Endothelial cell of umbilical vein (primary cell): ENCODE data around the gene CCDC121. TPM values are rescaled to one million over a fixed set of nuclear protein-coding genes. Genes with fewer than 3 reads are reported as not detected.

Source experiments
- BruUV-seq: library from RNA; stranded (reverse); fragments of 400-500 nt; replicated peaks from 2 replicates; lab custom pipeline; 2021; lab: Mats Ljungman, UMichigan
- CTCF ChIA-PET: fragments of 300-600, 350-600 bp; sonication (Branson Sonifier 250); formaldehyde crosslinking; loops from one replicate; lab custom pipeline; 2021; ENCODE audit warnings: antibody characterized with exemption, inconsistent platforms; lab: Charles Lee
- POLR2A ChIA-PET: fragments of 300-600, 350-600 bp; sonication (Branson Sonifier 250); formaldehyde crosslinking; loops from one replicate; lab custom pipeline; 2021; ENCODE audit warnings: antibody characterized with exemption, inconsistent platforms; lab: Charles Lee
- DNase-seq: peaks from one replicate; pipeline ENCODE4 v3.0.0-alpha.2; 2011; ENCODE audit warnings: low read depth, low spot score
- FAIRE-seq: peaks from 2 replicates; lab custom pipeline; 2011; peaks lifted over from hg19 to GRCh38; lab: Jason Lieb, UNC
- H2AFZ ChIP-seq: 2 replicates; pipeline ENCODE4 v1.6.0; 2012; ENCODE audit warnings: low read depth, low read length, control low read depth, inconsistent platforms
- H3K27ac ChIP-seq: 2 replicates; pipeline ENCODE4 v1.5.1; 2011; ENCODE audit warnings: low read depth, mild to moderate bottlenecking, control low read depth, low read length, moderate library complexity; ENCODE audit not compliant: insufficient read depth
- H3K27me3 ChIP-seq, 2 experiments: 2 replicates each; pipeline versions ENCODE4 v1.6.0 to v1.6.1; 2011; ENCODE audit warnings: low read length in 2 of 2, mixed read lengths in 1 of 2; ENCODE audit not compliant: control insufficient read depth in 2 of 2, insufficient read depth in 2 of 2
- H3K36me3 ChIP-seq, 2 experiments: 2 replicates in 1 of 2; 3 replicates in 1 of 2; pipeline ENCODE4 v1.5.1; 2011; ENCODE audit warnings: low read length in 2 of 2, mild to moderate bottlenecking in 1 of 2, moderate library complexity in 1 of 2; ENCODE audit not compliant: control insufficient read depth in 2 of 2, insufficient read depth in 2 of 2; ENCODE audit errors: extremely low read depth in 1 of 2
- H3K4me1 ChIP-seq: 3 replicates; pipeline ENCODE4 v1.5.1; 2011; ENCODE audit warnings: mild to moderate bottlenecking, low read length; ENCODE audit not compliant: control insufficient read depth, insufficient read depth; ENCODE audit errors: extremely low read depth
- H3K4me2 ChIP-seq: 2 replicates; pipeline ENCODE4 v1.6.1; 2011; ENCODE audit warnings: low read length, control low read depth, mixed read lengths; ENCODE audit not compliant: insufficient read depth
- H3K4me3 ChIP-seq, 3 experiments: fragments of 200-600 bp in 1 of 3; sonication (generic), shearing (Covaris generic) in 1 of 3; replicated peaks in 1 of 3; 2 replicates each; pipeline ENCODE4 v1.5.1; 2011 to 2016; ENCODE audit warnings: control low read depth in 3 of 3, low read length in 3 of 3, mild to moderate bottlenecking in 2 of 3, inconsistent platforms in 1 of 3, low read depth in 1 of 3, moderate library complexity in 1 of 3; ENCODE audit not compliant: insufficient read depth in 1 of 3
- H3K79me2 ChIP-seq: 2 replicates; pipeline ENCODE4 v1.6.0; 2012; ENCODE audit warnings: low read length, inconsistent platforms; ENCODE audit not compliant: control insufficient read depth, insufficient read depth
- H3K9ac ChIP-seq: replicated peaks from 2 replicates; pipeline ENCODE3; 2011; ENCODE audit warnings: low read length, control low read depth; ENCODE audit not compliant: insufficient read depth; ENCODE audit errors: extremely low read depth
- H3K9me1 ChIP-seq: replicated peaks from 3 replicates; pipeline ENCODE4 v1.6.0; 2011; ENCODE audit warnings: mild to moderate bottlenecking, low read length; ENCODE audit not compliant: control insufficient read depth, insufficient read depth; ENCODE audit errors: extremely low read depth
- H3K9me3 ChIP-seq: replicated peaks from 2 replicates; pipeline ENCODE4 v1.5.1; 2012; ENCODE audit warnings: low read length, inconsistent platforms; ENCODE audit not compliant: control insufficient read depth, insufficient read depth
- H4K20me1 ChIP-seq: replicated peaks from 2 replicates; pipeline ENCODE3; 2011; ENCODE audit warnings: mild to moderate bottlenecking, low read length; ENCODE audit not compliant: control insufficient read depth, insufficient read depth; ENCODE audit errors: extremely low read depth
- EZH2 ChIP-seq: IDR thresholded peaks from 2 replicates; pipeline ENCODE4 v1.6.1; 2012; ENCODE audit warnings: borderline replicate concordance, low read depth, mild to moderate bottlenecking, moderate library complexity, low read length, inconsistent platforms; ENCODE audit not compliant: severe bottlenecking
- JUN ChIP-seq: IDR thresholded peaks from 2 replicates; pipeline ENCODE4 v1.6.1; 2011; ENCODE audit warnings: borderline replicate concordance, low read depth; ENCODE audit not compliant: insufficient read length, insufficient read depth
- MAX ChIP-seq: IDR thresholded peaks from 2 replicates; pipeline ENCODE4 v1.6.1; 2011; ENCODE audit not compliant: insufficient read depth, insufficient read length
- MYC ChIP-seq: IDR thresholded peaks from one replicate; pipeline ENCODE4 v1.6.1; 2011; ENCODE audit warnings: mild to moderate bottlenecking, low read depth, low read length
- POLR2A ChIP-seq: IDR thresholded peaks from 2 replicates; pipeline ENCODE4 v1.6.1; 2012; ENCODE audit warnings: low read depth, mild to moderate bottlenecking, control low read depth, low read length
- POLR2AphosphoS5 ChIP-seq: IDR thresholded peaks from 2 replicates; pipeline ENCODE4 v1.6.1; 2012; ENCODE audit warnings: low read depth, mild to moderate bottlenecking, control low read depth, low read length, moderate library complexity; ENCODE audit not compliant: insufficient read depth
- dilution Hi-C: fragments of 300-500 bp; cut with MboI; formaldehyde crosslinking; loops from one replicate; pipeline ENCODE4 v1.15.0; 2019; ENCODE audit warnings: low sequenced_read_pairs; ENCODE audit not compliant: extremely low pct_ligation_motif_present
- intact Hi-C: fragments of 100-400 bp; cut with micrococcal nuclease; formaldehyde crosslinking; loops from one replicate; pipeline ENCODE4 v1.10.0; 2022
- polyA plus RNA-seq, 4 experiments: library from polyadenylated mRNA; depleted of rRNA in 3 of 4; stranded (reverse) in 3 of 4; unstranded in 1 of 4; fragments of >200 nt; gene quantifications; 2 replicates each; pipeline versions ENCODE4 v1.2.1 to v1.2.3, GENCODE V29; 2011 to 2012; ENCODE audit warnings: missing spikeins in 1 of 4
- total RNA-seq: library from RNA; stranded (reverse); gene quantifications from 2 replicates; pipeline ENCODE4 v1.2.3, GENCODE V29; 2021
- TF ChIP-seq, protein P1 (sequence below), 2 donors: IDR thresholded peaks; 1 replicate in 1 of 2; 2 replicates in 1 of 2; pipeline ENCODE4 v1.5.1; 2011; ENCODE audit warnings: low read length in 2 of 2, mild to moderate bottlenecking in 2 of 2, moderate library complexity in 2 of 2, control low read depth in 1 of 2, inconsistent platforms in 1 of 2, low read depth in 1 of 2; ENCODE audit not compliant: insufficient read depth in 1 of 2; ENCODE audit errors: extremely low read depth in 1 of 2

CCDC121 gene
- total and polyA plus RNA-seq, 2 donors (not counting 3 experiments of a cell fraction or from before 2014, with no cell fraction given), result 0.92 to 3.3 TPM

DNA sequence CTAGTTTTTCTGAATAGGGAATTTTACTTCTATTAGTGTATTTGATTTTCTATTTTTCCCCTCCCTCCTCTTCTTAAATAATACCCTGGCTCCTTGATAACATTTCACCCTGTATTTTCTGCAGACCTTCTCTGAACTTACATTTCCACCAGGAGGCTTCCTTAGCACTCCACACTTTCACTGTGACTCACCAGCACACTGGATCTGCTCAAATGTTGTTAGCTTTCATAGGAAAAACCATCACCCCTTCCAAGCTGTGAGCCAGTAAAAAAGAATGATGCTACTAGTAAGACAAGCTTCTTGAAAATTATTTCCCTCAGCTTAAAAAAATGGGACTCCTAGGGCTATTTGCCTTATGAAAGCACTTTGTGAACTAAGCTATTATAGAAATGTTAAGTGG lies 18.5 kb upstream of the CCDC121 start:
- intact Hi-C loops (no loop called here), dilution Hi-C loops (no loop called here)
- Histone ChIP-seq H3K79me2 (no peaks in the 10 kb centered on the region), H3K4me2 (no peak overlapping the region), H3K4me1 (peaks cover under 1% of the 10 kb centered on the region), H2AFZ (no peak overlapping the region), H4K20me1 (no peaks in the 10 kb centered on the region), H3K27me3 (no peaks in the 10 kb centered on the region), H3K9me3 (no peaks in the 10 kb centered on the region), H3K36me3 (peaks cover 15 to 19% of the 10 kb centered on the region in 2 experiments), H3K27ac (no peak overlapping the region), H3K9ac (no peak overlapping the region), H3K4me3 (no peak overlapping the region), H3K9me1 (no peaks in the 10 kb centered on the region)
- ChIA-PET POLR2A (no interaction called here), CTCF (interaction anchor here (1.4 to 2.6 kb wide), 2 partner anchors 14 to 36 kb away, joined by 3 to 10 read pairs; no protein-coding TSS in a partner anchor)
- BruUV-seq, result no TSS peak
- TF ChIP-seq POLR2A, result no peak
- TF ChIP-seq, protein P1, sequence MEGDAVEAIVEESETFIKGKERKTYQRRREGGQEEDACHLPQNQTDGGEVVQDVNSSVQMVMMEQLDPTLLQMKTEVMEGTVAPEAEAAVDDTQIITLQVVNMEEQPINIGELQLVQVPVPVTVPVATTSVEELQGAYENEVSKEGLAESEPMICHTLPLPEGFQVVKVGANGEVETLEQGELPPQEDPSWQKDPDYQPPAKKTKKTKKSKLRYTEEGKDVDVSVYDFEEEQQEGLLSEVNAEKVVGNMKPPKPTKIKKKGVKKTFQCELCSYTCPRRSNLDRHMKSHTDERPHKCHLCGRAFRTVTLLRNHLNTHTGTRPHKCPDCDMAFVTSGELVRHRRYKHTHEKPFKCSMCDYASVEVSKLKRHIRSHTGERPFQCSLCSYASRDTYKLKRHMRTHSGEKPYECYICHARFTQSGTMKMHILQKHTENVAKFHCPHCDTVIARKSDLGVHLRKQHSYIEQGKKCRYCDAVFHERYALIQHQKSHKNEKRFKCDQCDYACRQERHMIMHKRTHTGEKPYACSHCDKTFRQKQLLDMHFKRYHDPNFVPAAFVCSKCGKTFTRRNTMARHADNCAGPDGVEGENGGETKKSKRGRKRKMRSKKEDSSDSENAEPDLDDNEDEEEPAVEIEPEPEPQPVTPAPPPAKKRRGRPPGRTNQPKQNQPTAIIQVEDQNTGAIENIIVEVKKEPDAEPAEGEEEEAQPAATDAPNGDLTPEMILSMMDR (IDR thresholded peaks at IDR 0.05; ENCODE audit: extremely low read depth in 1 of 2, insufficient read depth in 1 of 2, low read depth in 1 of 2, low read length in 2 of 2), result no peak
- TF ChIP-seq JUN, result no peak
- no peak for FAIRE-seq
- DNase-seq, result no peak

DNA sequence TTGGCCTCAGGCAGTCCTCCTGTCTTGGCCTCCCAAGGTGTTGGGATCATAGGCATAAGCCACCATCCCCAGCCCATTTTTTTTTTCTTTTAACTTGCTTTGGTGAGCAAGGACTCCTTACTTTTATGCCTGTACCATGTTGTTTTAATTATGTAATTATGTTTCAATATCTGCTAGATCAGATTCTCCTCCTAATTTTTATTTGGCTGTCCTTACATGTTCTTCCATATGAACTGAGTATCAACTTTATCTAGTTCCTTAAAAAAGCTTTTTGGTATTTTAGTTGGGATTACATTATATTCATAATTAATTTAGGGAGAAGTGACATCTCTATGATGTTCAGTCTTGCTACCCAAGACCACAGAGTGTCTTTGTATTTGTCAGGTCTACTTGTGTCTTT lies 16.4 kb upstream of the CCDC121 start:
- POLR2A ChIA-PET, result interaction anchor here (0.7 kb wide), 1 partner anchor 206 kb away, joined by 3 read pairs; no protein-coding TSS in a partner anchor
- FAIRE-seq, result no peak
- Histone ChIP-seq H4K20me1 (no peaks in the 10 kb centered on the region), H3K9me1 (no peaks in the 10 kb centered on the region), H3K4me2 (no peak overlapping the region), H3K4me1 (no peaks in the 10 kb centered on the region), H3K9ac (no peak overlapping the region), H2AFZ (no peak overlapping the region), H3K27ac (no peak overlapping the region), H3K9me3 (no peaks in the 10 kb centered on the region), H3K4me3 (no peak overlapping the region), H3K79me2 (no peaks in the 10 kb centered on the region), H3K36me3 (peaks cover 13 to 14% of the 10 kb centered on the region in 2 experiments), H3K27me3 (no peaks in the 10 kb centered on the region)
- DNase-seq, result no peak
- intact Hi-C loops, result no loop called here
- CTCF ChIA-PET, result interaction anchor here (1.2 to 2.6 kb wide), 2 partner anchors 38 to 183 kb away, joined by 3 to 10 read pairs; no protein-coding TSS in a partner anchor
- no TSS peak for BruUV-seq
- dilution Hi-C loops, result no loop called here
- no peak for TF ChIP-seq POLR2A
- TF ChIP-seq MYC, result no peak
- no peak for TF ChIP-seq EZH2
- TF ChIP-seq, protein P1 (IDR thresholded peaks at IDR 0.05; ENCODE audit: extremely low read depth in 1 of 2, insufficient read depth in 1 of 2, low read depth in 1 of 2, low read length in 2 of 2), result no peak
- TF ChIP-seq POLR2AphosphoS5, result no peak
- no peak for TF ChIP-seq MAX
- TF ChIP-seq JUN, result no peak
